Adipose tissue (tissue), 3 donors: ENCODE results near the gene HS3ST6. TPM values are rescaled to one million over a fixed set of nuclear protein-coding genes. Genes with fewer than 3 reads are reported as not detected.
"Not testable (repeated sequence)": the region's sequence is repeated elsewhere in the genome, so short reads cannot be mapped to it uniquely, and the experiment has no call there.

ENCODE experiments used
- H3K27ac ChIP-seq: one replicate; pipeline ENCODE4 v1.5.1; 2013; ENCODE audit warnings: low read depth, low read length
- WGBS, 3 donors: extraction: QIAGEN DNeasy Blood & Tissue Kit; methylation state at CpG; one replicate each; pipeline ENCODE4 v1.1.7; 2013; 5-methylcytosine and 5-hydroxymethylcytosine counted together
- polyA plus RNA-seq, 3 donors: library from polyadenylated mRNA; stranded (reverse); fragments of 200-250 nt; gene quantifications; one replicate each; pipeline ENCODE4 v1.2.3, GENCODE V29; 2013
- donor health status: healthy with polysubstance abuse.
- donor health status: Bipolar disorder and iron deficiency.
- donor health status: healthy.

Gene HS3ST6
- polyA plus RNA-seq, 3 donors = 0.56 TPM; not detected in 2

- no peak overlapping the region for H3K27ac ChIP-seq
- WGBS, 3 donors = 60 to 81% (median 79%) methylated on average over 25 to 27 of the region's 27 CpGs
Measured at GRCh38 chr16:1895949-1896675, 22.1 kb downstream of the HS3ST6 start.

DNA sequence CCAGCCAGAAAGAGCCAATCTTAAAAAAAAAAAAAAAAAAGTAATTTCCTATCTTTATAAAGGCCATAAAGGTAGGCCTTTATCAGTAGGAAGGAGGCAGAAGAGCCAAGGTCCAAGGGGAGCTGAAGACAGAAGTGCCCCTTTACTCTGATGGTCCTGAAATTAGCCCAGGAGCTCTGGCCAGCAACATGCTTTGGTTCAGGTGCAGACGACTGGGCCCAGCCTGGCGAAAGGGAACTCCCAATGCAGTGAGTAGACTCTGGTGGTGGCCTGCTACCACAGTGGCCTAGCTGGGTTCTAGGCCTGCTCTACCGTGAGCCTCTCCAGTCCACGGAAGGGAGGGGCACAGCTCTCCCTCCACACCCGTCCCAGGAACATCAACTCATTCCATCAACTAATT is 23.1 kb downstream of the HS3ST6 start:
- WGBS, 3 donors = 81 to 84% (median 84%) methylated on average over 5 of the region's 5 CpGs
- no peak overlapping the region for H3K27ac ChIP-seq

DNA sequence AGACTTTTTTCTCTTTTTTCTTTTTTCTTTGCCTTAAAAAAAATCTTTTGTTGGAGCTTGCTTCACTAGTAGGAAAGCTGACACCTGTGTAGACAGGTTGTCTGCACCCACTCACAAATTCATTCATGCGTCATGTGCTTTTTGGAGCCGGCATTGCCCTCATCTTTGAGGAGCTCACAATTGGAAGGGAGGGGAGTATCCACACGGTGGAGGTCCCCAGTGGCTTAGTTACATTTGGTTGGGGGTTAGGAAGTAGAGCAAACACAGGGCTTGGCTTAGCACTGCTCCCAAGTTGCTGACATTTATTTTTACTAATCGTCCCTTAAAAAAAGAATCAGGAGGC is 27.5 kb downstream of the HS3ST6 start:
- WGBS, 3 donors = 17 to 50% (median 46%) methylated on average over 4 of the region's 4 CpGs
- no peak overlapping the region for H3K27ac ChIP-seq

GRCh38 chr16:1890024-1890707 is 28.0 kb downstream of the HS3ST6 start:
- H3K27ac ChIP-seq = no peak overlapping the region
- 44 to 64% (median 53%) methylated on average over 16 of the region's 16 CpGs for WGBS, 3 donors

DNA sequence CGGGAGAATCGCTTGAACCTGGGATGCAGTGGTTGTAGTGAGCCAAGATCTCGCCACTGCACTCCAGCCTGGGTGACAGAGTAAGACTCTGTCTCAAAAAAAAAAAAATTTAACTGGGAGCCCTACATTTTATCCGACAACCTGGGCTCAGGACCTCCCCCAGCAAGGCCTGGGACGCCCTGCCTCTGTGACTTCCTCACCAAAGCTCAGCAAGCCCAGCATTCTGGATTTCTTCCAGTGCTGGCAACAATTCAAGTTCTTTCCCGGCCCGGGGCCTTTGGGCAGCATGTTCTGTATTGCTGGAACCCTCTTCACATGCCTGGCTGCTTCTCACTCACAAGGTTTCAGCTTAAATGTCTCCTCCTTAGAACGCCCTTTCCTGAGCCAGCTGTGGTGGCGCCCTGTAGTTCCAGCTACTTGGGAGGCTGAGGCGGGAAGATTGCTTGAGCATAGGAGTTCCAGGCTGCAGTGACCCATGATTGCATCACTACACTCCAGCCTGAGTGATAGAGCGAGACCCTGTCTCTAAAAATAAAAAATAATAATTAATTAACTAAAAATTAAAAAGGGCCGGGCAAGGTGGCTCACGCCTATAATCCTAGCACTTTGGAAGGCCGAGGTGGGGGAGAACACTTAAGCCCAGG is 30.4 kb downstream of the HS3ST6 start:
- WGBS, 3 donors = 76 to 81% (median 78%) methylated on average over 14 of the region's 14 CpGs
- no peak overlapping the region for H3K27ac ChIP-seq

GRCh38 chr16:1884889-1885288 is 33.3 kb downstream of the HS3ST6 start:
- 73 to 84% (median 73%) methylated on average over 5 of the region's 5 CpGs for WGBS, 3 donors

GRCh38 chr16:1884155-1884760 is 34.0 kb downstream of the HS3ST6 start:
- no peak overlapping the region for H3K27ac ChIP-seq
- WGBS, 3 donors = 38 to 65% (median 65%) methylated on average over 13 of the region's 13 CpGs

More at GRCh38 chr16:1884889-1885288, 33.3 kb downstream of the HS3ST6 start:
- H3K27ac ChIP-seq = no peak overlapping the region

- 89 to 91% (median 90%) methylated on average over 9 of the region's 9 CpGs for WGBS, 3 donors
- not testable (repeated sequence) for H3K27ac ChIP-seq
Measured at GRCh38 chr16:1881172-1881571, 37.0 kb downstream of the HS3ST6 start.

GRCh38 chr16:1879477-1879876 is 38.7 kb downstream of the HS3ST6 start:
- WGBS, 3 donors = 35 to 53% (median 50%) methylated on average over 2 of the region's 2 CpGs
- no peak overlapping the region for H3K27ac ChIP-seq

- H3K27ac ChIP-seq = no peak overlapping the region
- WGBS, 3 donors = 58 to 79% (median 77%) methylated on average over 5 of the region's 5 CpGs
Measured at GRCh38 chr16:1878256-1878655, 40.0 kb downstream of the HS3ST6 start.

DNA sequence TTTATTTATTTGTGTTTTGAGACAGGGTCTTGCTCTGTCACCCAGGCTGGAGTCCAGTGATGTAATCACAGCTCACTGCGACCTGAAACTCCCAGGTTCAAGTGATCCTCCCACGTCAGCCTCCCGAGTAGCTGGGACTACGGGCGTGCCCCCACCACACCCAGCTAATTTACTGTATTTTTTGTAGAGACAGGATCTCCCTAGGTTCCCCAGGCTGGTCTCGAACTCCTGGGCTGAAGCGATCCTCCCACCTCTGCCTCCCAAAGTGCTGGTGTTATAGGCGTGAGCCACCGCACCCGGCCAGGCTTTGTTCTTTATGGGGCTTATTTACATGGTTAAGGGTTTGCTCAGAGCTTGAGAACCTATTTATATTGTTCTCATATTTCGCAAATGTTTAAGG is 40.4 kb downstream of the HS3ST6 start:
- 52 to 65% (median 64%) methylated on average over 11 of the region's 11 CpGs for WGBS, 3 donors
- no peak overlapping the region for H3K27ac ChIP-seq

DNA sequence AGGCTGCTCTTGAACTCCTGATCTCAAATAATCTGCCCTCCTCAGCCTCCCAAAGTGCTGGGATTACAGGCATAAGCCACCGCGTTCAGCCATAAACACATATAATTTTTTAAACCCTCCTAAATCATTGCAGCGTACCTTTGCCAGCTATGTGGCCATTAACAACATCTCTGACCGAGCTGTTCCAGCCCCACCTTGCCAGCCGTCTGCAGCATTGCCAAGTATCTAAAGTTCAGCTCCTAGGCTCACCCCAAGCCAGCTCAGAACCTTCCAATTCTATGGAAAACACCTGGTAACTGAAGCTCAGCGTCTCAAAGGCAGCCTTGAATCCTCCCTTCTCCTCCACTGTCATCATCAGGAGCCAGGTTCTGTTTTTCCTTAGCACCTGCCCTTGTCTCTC is 41.1 kb downstream of the HS3ST6 start:
- 45 to 50% (median 46%) methylated on average over 6 of the region's 6 CpGs for WGBS, 3 donors
- H3K27ac ChIP-seq = no peak overlapping the region

GRCh38 chr16:1876468-1876867 is 41.7 kb downstream of the HS3ST6 start:
- H3K27ac ChIP-seq = no peak overlapping the region
- WGBS, 3 donors = 81 to 88% (median 87%) methylated on average over 7 of the region's 7 CpGs

- WGBS, 3 donors = 87 to 90% (median 88%) methylated on average over 13 of the region's 13 CpGs
- not testable (repeated sequence) for H3K27ac ChIP-seq
Measured at GRCh38 chr16:1876066-1876465, 42.1 kb downstream of the HS3ST6 start.

- WGBS, 3 donors = 48 to 61% (median 59%) methylated on average over 6 of the region's 6 CpGs
- no peak overlapping the region for H3K27ac ChIP-seq
Measured at GRCh38 chr16:1874854-1875253, 43.4 kb downstream of the HS3ST6 start.

- WGBS, 3 donors = 6 to 12% (median 7%) methylated on average over 52 to 68 of the region's 68 CpGs
- H3K27ac ChIP-seq = no peak within 1 kb of the TSS
Measured at GRCh38 chr16:1871974-1872635, 46.1 kb downstream of the HS3ST6 start, which contains the start of gene MEIOB. Gene MEIOB (minus strand): TSS chr16:1872164. CDS start chr16:1868175, 3,989 bp downstream.

- H3K27ac ChIP-seq = no peak overlapping the region
- WGBS, 3 donors = 40 to 62% (median 57%) methylated on average over 9 of the region's 9 CpGs
Measured at GRCh38 chr16:1870365-1871082, 47.7 kb downstream of the HS3ST6 start.
